Esophagus muscularis mucosa (tissue), 4 donors: ENCODE measurements around the gene PAX4.

ENCODE experiments used
- CTCF ChIP-seq, 3 experiments: fragments of 200-600 bp in 2 of 3; fragments of 450-650 bp in 1 of 3; sonication (generic) in 2 of 3; IDR thresholded peaks; one replicate each; pipeline ENCODE4 v1.5.1; 2017 to 2019; ENCODE audit warnings: antibody characterized with exemption in 3 of 3, mild to moderate bottlenecking in 2 of 3, moderate library complexity in 1 of 3
- EP300 ChIP-seq: sonication (generic); formaldehyde crosslinking; IDR thresholded peaks from one replicate; pipeline ENCODE4 v1.6.1; 2017; ENCODE audit warnings: antibody characterized with exemption
- POLR2A ChIP-seq: fragments of 450-650 bp; IDR thresholded peaks from one replicate; pipeline ENCODE4 v1.6.1; 2017; ENCODE audit warnings: antibody characterized with exemption, moderate library complexity, mild to moderate bottlenecking, low read depth
- POLR2AphosphoS5 ChIP-seq, 2 donors: sonication (generic); formaldehyde crosslinking; IDR thresholded peaks; one replicate each; pipeline ENCODE4 v1.6.1; 2017; ENCODE audit warnings: antibody characterized with exemption in 2 of 2

- TF ChIP-seq CTCF (IDR thresholded peaks at IDR 0.05), result no peak
- no peak for TF ChIP-seq POLR2A
- no peak for TF ChIP-seq POLR2AphosphoS5 (IDR thresholded peaks at IDR 0.05)
- no peak for TF ChIP-seq EP300
Measured at GRCh38 chr7:127600885-127601284, 17.1 kb downstream of the PAX4 start.
